PFSK-1 (cell line): ENCODE data around the gene NAT8.

ENCODE experiments used
- FOXP2 ChIP-seq: optimal IDR thresholded peaks from 2 replicates; pipeline ENCODE3; 2011; ENCODE audit warnings: borderline replicate concordance, control low read depth, inconsistent platforms; ENCODE audit not compliant: insufficient read depth; ENCODE audit errors: extremely low read length, extremely low read depth
- POLR2AphosphoS5 ChIP-seq: IDR thresholded peaks from 2 replicates; pipeline ENCODE4 v1.6.1; 2012; ENCODE audit warnings: low read depth, mild to moderate bottlenecking, control low read depth, low read length, moderate library complexity
- REST ChIP-seq, 2 experiments: IDR thresholded peaks; 2 replicates each; pipeline versions ENCODE4 v1.6.1 to v1.8.0; 2011 to 2012; ENCODE audit warnings: low read depth in 2 of 2, low read length in 2 of 2, control low read depth in 1 of 2, inconsistent platforms in 1 of 2, mild to moderate bottlenecking in 1 of 2, moderate library complexity in 1 of 2; ENCODE audit not compliant: insufficient read depth in 1 of 2
- SIN3A ChIP-seq: IDR thresholded peaks from 2 replicates; pipeline ENCODE4 v1.6.1; 2012; ENCODE audit warnings: mild to moderate bottlenecking, low read length, moderate library complexity, borderline replicate concordance; ENCODE audit not compliant: insufficient read depth
- TAF1 ChIP-seq: IDR thresholded peaks from 2 replicates; pipeline ENCODE4 v1.6.1; 2012; ENCODE audit warnings: low read length, control low read depth, borderline replicate concordance; ENCODE audit not compliant: insufficient read depth

DNA sequence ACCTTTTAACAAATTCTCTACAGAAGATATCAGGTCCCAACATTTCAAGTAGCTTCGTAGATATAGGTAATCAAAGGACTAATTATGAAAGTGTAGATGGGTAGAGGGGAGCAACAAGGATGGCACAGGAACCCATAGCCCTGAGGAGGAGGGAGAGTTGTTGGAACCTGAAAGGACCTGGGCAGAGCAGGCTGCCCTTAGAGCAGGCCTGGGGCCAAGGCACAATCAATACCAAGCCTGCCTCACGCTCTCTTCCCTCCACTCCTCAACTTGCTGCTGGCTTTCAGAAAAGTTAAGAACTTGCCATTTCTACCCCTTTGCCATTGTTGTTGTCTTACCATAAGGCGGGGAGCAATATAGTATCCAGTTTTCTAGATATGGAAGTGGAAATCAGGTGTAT is 10.1 kb upstream of the NAT8 start:
- TF ChIP-seq POLR2AphosphoS5 (no peak), REST (IDR thresholded peaks at IDR 0.05; ENCODE audit: insufficient read depth in 1 of 2, low read depth in 2 of 2, low read length in 2 of 2) (no peak), TAF1 (no peak), SIN3A (no peak), FOXP2 (no peak)
